D721Med (cell line): ENCODE results near the gene SLC24A3.

ENCODE experiments used
- DNase-seq: peaks from one replicate; pipeline ENCODE4 v3.0.0; 2011; ENCODE audit warnings: low spot score; ENCODE audit not compliant: insufficient read length
- FAIRE-seq: peaks from 2 replicates; lab custom pipeline; 2011; peaks lifted over from hg19 to GRCh38; lab: Jason Lieb, UNC
- CTCF ChIP-seq: IDR thresholded peaks from 2 replicates; pipeline ENCODE4 v1.5.1; 2012; ENCODE audit warnings: mild to moderate bottlenecking, control low read depth; ENCODE audit not compliant: insufficient read depth; ENCODE audit errors: missing control alignments

Gene SLC24A3

GRCh38 chr20:19512886-19513677 is 300.6 kb downstream of the SLC24A3 start:
- DNase-seq: no peak
- FAIRE-seq: no peak
- no peak for TF ChIP-seq CTCF

GRCh38 chr20:19515074-19515473 is 302.6 kb downstream of the SLC24A3 start:
- FAIRE-seq (no peak), DNase-seq (no peak)
- TF ChIP-seq CTCF: no peak

- DNase-seq (no peak), FAIRE-seq (no peak)
- TF ChIP-seq CTCF: no peak
These were observed 307.0 kb downstream of the SLC24A3 start for GRCh38 chr20:19519466-19519865.

GRCh38 chr20:19520261-19520660 is 307.8 kb downstream of the SLC24A3 start:
- no peak for FAIRE-seq
- no peak for TF ChIP-seq CTCF
- DNase-seq: no peak

GRCh38 chr20:19522071-19522801 is 309.8 kb downstream of the SLC24A3 start:
- no peak for TF ChIP-seq CTCF
- no peak for FAIRE-seq

GRCh38 chr20:19522836-19523590 is 310.6 kb downstream of the SLC24A3 start:
- TF ChIP-seq CTCF: no peak
- no peak for FAIRE-seq
- no peak for DNase-seq

More at GRCh38 chr20:19522071-19522801, 309.8 kb downstream of the SLC24A3 start:
- no peak for DNase-seq
